GM19238 (cell line): ENCODE measurements around the gene GBX2.

Experiments used
- DNase-seq: peaks from one replicate; pipeline ENCODE4 v3.0.0; 2011; ENCODE audit warnings: low spot score; ENCODE audit not compliant: insufficient read length

Gene GBX2

DNA sequence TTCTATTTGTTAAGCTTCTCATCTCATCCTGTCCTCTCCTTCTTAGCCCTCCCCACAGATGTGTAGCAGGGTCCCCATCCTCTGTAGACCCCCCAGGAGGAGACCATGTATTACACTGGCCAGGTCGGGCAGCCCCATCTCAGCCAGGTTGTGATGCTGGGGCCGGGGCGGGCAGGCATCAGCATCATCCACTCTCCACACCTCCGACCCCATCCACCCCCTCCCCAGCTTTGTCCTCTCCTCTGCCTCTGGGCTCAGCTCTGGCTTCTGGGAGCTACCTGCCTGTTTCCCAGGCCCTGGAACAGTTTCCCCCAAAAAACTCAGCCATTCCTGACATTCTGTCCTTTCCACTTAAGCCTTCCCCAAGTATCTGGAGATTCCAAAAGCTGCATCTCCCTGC lies 49.2 kb downstream of the GBX2 start:
- no peak for DNase-seq

DNA sequence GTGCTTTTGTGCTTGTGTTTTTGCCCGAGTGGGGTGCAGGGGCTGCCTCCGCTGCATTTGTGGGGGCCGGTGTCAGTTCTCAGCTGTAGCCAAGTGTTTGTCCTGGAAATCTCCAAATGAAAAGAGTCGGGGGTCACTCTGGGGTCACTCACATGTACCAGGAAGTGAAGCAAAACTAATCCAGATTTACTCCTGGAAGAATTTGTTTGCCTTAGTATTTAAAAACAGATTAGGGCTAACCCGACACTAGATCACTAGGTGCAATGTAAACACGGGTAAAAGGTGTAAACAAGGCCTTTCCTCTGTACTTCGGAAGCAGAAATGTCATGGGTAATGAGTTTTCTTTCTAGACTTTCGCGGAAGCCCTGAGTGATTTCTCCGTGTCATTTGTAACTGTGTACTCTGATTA lies 50.3 kb downstream of the GBX2 start:
- no peak for DNase-seq

DNA sequence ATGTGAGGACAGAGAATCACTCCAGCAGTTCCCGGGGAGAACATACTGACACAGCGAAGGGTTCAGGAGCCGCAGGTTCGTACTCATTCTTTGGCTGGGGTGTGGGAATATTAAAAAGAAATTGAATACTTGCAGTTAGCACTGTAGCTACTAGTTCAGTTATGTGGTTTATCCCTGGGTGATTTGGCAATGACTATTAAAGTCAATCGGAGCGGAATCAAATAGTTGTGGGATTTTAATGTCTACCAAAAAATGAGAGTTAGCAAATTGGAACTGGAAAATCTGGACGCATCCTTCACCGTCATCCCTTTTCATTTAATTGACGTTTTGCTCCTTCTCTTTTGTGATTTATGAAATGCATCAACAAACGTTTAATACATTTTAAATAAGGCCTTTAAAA lies 50.8 kb downstream of the GBX2 start:
- no peak for DNase-seq
